GM21381 (cell line): ENCODE measurements around the gene LRRC56.

Experiments
- ATAC-seq: cut with Tn5 transposase; IDR thresholded peaks from one replicate; pipeline ENCODE4 v1.9.1; 2021; ENCODE audit warnings: mild to moderate bottlenecking, moderate library complexity; ENCODE audit not compliant: unreplicated experiment

The LRRC56 gene

GRCh38 chr11:536841-537621, at the start of gene LRRC56:
TSS of gene LRRC56 (plus strand) at chr11:537527. CDS start at chr11:540685, 3,158 bp downstream.
- ATAC-seq = peak; percentile 47

DNA sequence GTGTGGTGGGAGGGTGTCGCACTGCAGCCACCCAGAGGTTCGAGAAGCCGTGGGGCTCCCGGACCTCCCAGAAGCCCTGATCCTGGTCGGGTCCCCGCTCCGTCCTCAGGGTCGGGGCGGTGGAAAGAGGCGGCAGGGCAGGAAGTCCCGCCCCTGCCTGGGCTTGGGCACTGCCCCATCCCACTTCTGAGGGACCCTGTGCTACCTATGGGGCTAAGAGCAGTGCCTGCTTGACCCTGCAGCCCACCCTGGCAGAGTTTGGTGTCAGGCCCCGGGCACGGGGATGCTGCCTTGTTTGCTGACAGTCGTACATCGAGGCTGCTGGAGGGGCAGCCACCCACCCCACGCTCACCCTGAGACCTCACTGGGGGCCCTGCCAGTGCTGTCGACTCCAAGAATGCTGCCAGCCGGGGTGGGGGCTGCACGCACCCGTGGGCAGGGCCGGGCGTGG, 49.7 kb upstream of the LRRC56 start:
- ATAC-seq = no peak

- ATAC-seq = no peak
These were observed 49.3 kb upstream of the LRRC56 start for GRCh38 chr11:488062-488461.

- ATAC-seq = no peak
These were observed 48.7 kb upstream of the LRRC56 start for GRCh38 chr11:488579-488978.

- ATAC-seq = no peak
These were observed 48.3 kb upstream of the LRRC56 start for GRCh38 chr11:488992-489391.

- no peak for ATAC-seq
These were observed 47.6 kb upstream of the LRRC56 start for GRCh38 chr11:489610-490185.

DNA sequence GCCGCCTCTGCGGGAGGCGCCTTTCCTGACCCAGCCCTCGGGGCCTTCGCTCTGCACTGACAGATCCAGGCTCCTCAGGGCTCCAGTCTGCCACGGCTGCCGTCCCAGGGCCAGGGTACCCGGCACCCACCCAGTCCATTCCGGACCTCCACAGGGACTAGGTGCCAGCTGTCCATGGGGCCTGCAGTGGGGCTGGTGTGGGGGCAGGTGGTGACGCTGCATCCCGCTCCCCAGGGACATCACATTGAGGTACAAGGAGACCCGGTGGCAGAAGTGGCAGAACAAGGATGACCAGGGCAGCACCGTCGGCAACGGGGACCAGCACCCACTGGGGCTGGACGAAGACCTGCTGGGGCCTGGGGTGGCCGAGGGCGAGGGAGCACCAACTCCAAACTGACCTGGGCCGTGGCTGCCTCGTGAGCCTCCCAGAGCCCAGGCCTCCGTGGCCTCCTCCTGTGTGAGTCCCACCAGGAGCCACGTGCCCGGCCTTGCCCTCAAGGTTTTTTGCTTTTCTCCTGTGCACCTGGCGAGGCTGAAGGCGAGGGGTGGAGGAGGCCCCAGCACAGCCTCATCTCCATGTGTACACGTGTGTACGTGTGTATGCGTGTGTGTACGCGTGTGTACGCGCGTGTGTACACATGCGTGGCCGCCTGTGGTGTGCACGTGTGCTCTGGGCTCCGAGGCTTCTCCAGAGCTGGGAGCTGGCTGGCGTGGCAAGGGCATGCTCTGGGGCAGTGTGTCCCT, 47.0 kb upstream of the LRRC56 start:
- no peak for ATAC-seq

DNA sequence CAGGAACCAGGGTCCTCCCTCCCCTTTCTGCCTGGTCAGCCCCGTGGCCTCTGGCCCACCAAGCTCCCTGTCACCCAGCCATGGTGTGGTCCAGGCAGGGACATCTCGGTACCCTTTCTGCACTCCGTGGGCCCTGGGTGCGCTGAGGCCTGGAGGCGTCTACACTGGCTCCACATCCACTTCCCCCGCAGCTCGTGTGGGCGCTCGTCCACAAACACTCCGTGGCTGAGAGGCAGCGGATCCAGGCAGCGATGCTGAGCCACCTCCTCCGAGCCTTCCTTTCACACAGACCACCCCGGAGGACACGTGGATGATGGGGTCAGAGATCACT, 46.4 kb upstream of the LRRC56 start:
- no peak for ATAC-seq

DNA sequence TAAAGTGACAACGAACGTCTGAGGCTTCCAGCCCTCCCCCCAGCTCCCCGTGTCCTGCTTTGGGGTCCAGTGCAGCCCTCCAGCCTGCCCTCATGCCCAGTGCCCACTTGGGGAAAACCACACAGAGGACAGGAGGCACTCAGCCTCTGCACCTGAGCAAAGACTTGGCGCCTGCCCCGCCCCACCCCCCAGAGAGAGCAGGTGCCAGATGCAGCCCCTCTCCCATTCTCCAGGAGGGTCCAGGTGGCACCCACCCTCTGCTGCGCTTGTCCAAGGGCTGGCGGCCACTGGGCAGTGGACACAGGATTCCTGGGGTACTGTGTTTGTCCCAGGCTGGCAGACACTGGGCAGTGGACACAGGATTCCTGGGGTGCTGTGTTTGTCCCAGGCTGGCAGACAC, 46.0 kb upstream of the LRRC56 start:
- ATAC-seq = no peak

- ATAC-seq = no peak
These were observed 44.7 kb upstream of the LRRC56 start for GRCh38 chr11:492427-493226.

DNA sequence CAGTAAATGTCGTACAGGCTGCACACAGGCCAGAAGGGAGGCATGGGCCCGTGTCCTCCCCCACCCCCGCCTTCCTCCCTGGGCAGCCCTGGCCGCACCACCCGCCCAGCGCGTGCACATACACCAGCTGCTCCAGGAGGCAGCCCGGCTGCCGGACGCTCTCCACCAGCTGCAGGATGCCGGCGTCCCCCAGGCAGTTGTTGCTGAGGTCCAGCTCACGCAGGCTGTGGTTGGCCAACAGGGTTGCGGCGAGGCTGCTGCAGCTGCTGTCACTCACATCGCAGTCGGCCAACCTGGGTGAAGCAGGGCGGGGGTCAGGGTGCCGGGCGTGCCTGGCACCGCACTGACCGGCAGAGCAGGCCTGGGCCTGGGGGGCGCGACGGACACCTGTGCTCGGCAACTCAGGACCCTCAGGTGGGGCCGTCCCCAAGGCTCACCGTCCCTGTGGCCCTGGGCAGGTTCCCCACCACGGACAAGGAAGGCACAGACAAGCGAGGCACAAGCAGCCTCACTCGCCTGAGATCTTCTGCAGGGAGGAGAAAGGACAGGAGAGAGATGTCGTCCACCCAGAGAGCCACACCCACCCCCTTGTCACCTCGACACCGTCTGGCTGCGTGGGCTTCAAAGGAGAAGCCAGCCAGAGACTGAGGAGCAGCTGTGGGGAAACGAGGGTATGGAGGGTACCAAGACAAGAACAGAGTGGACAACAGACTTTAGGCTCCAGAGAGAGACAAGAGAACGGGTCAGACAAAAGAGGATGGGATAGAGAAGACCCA, 42.4 kb upstream of the LRRC56 start:
- no peak for ATAC-seq

DNA sequence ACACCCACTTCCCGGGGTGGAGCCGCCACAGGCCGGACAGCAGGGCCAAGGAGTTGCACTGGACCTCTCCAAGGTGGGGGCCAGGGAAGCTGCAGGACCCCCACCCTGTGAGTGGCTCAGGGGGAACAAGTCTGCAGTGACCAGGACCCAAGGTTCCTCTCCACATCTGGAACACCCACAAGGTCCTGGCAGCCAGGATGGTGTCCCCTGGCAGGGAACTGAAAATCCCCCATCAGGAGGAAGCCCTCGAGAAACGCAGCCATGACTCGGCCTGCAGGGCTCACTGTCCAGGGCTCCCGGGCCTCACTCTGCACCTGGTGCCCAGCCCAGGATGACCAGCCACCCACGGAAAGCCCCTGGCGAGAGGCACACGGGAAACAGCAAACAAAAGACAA, 41.8 kb upstream of the LRRC56 start:
- no peak for ATAC-seq

DNA sequence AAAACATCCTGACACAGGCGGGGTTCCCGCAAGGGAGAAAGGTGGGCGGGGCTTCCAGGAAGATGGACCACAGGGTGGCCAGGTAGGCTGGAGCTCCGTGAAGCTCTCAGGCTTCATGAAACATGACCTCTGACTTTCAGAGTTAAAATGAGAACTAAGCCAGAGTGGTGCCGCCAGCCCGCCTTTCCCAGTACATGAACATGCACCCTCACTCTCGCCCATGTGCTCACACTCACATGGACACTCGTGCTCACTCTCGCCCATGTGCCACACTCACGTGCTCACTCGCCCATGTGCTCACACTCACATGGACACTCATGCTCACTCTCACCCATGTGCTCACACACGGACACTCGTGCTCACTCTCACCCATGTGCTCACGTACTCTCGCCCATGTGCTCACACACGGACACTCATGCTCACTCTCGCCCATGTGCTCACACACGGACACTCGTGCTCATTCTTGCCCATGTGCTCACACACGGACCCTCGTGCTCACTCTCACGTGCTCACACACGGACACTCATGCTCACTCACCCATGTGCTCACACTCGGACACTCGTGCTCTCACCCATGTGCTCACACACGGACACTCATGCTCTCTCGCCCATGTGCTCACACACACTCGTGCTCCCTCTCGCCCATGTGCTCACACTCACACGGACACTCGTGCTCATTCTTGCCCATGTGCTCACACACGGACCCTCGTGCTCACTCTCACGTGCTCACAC, 40.3 kb upstream of the LRRC56 start:
- no peak for ATAC-seq

- no peak for ATAC-seq
These were observed 39.6 kb upstream of the LRRC56 start for GRCh38 chr11:497565-498296.

GRCh38 chr11:498297-499181, 38.8 kb upstream of the LRRC56 start:
- ATAC-seq = no peak

DNA sequence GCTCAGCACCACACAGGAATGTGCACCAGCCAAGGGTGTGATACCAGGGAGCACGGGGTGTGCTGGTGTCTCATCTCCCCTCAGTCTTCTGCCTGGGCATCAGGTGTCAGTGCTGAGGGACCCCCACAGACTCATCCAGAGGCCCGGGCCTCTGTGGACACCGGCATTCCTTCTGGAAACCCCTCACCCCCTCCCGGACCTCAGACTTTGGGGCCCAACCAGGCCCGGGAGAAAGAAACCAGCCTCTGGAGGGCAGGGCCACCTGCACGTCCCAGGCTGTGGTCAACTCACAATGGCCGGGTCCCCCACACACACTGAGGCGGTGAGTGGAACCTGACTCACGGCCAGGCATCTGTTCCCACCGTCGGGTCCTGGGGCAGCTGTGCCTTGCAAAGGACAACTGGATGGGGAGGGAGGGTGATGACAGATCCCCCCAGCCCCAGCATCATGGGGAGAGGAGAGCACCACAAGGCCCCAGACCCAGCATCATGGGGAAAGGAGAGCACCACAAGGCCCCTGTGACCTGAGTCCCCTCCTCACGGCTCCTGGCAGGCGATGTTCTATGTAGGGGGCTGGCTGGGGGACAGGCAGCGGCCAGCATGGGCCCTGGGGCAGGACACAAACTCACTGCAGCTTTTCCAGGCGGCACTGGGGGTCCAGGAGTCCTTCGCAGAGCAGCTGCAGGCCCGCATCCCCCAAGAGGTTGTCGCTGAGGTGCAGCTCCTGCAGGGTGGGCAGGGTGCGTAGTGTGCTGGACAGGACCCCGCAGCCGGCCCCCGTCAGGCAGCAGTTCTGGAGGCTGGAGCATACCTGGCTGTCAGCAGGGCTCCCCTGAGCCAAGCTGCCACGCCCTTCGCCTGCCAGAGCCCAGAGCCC, 37.9 kb upstream of the LRRC56 start:
- no peak for ATAC-seq

GRCh38 chr11:501001-501682, 36.2 kb upstream of the LRRC56 start:
- no peak for ATAC-seq
